Stimulated activated naive B cell treated with anti-CD40 and anti-IgM and Interleukin-4, amounts not matched to agents 10 μg/mL and 1 μg/mL and 100 μg/mL, for 72 hours (primary cell): Measurements from ENCODE around the gene NCK1.

ENCODE experiments used
- ATAC-seq, 2 donors: fragments of 150-1000 bp; cut with Tn5 transposase; replicated peaks; 2 replicates each; pipeline ENCODE4 v1.10.0; 2021; ENCODE audit warnings: moderate library complexity in 1 of 2
- DNase-seq: peaks from one replicate; pipeline ENCODE4 v3.0.0; 2021
- H3K27ac Mint-ChIP-seq: one replicate; pipeline ENCODE4 v1.8.0; 2022; ENCODE audit warnings: mild to moderate bottlenecking, mixed read lengths
- H3K27me3 Mint-ChIP-seq, 2 donors: one replicate each; pipeline ENCODE4 v1.8.0; 2022; ENCODE audit warnings: mixed read lengths in 2 of 2
- H3K36me3 Mint-ChIP-seq, 2 donors: one replicate each; pipeline ENCODE4 v1.8.0; 2022; ENCODE audit warnings: mixed read lengths in 2 of 2, mild to moderate bottlenecking in 1 of 2
- H3K4me1 Mint-ChIP-seq, 2 donors: one replicate each; pipeline ENCODE4 v1.8.0; 2022; ENCODE audit warnings: mixed read lengths in 2 of 2, mild to moderate bottlenecking in 1 of 2
- H3K4me3 Mint-ChIP-seq, 2 donors: one replicate each; pipeline ENCODE4 v1.8.0; 2022; ENCODE audit warnings: mild to moderate bottlenecking in 2 of 2, mixed read lengths in 2 of 2, moderate library complexity in 1 of 2
- H3K9me3 Mint-ChIP-seq, 2 donors: one replicate each; pipeline ENCODE4 v1.8.0; 2022; ENCODE audit warnings: mixed read lengths in 2 of 2, mild to moderate bottlenecking in 1 of 2

Gene NCK1

GRCh38 chr3:136861890-136862616 is at the start of gene NCK1:
Gene NCK1 (plus strand): TSS chr3:136862208. CDS start chr3:136928002, 65,794 bp downstream.
- peaks cover 19 to 31% of the 10 kb centered on the region in 2 donors for H3K4me1 Mint-ChIP-seq

GRCh38 chr3:136817448-136817847 is 44.6 kb upstream of the NCK1 start:
- Mint-ChIP-seq H3K36me3 (peaks cover 3 to 6% of the 10 kb centered on the region in 2 donors), H3K9me3 (peaks cover under 1 to 3% of the 10 kb centered on the region in 2 donors), H3K4me1 (peaks cover 11 to 25% of the 10 kb centered on the region in 2 donors), H3K4me3 (peak overlapping the region in 1 of 2 donors; percentile 85), H3K27me3 (peaks cover 44 to 46% of the 10 kb centered on the region in 2 donors), H3K27ac (no peak overlapping the region)
- DNase-seq (no peak), ATAC-seq (no peak)

More at GRCh38 chr3:136861890-136862616, at the start of gene NCK1:
- ATAC-seq (peak; percentile 96), DNase-seq (peak; percentile 98)
- Mint-ChIP-seq H3K27me3 (no peaks in the 10 kb centered on the region), H3K27ac (peak within 1 kb of the TSS; percentile 98), H3K36me3 (peaks cover 16 to 20% of the 10 kb centered on the region in 2 donors), H3K9me3 (peaks cover 3 to 4% of the 10 kb centered on the region in 2 donors), H3K4me3 (peak within 1 kb of the TSS; percentile 98)

- Mint-ChIP-seq H3K4me1 (peaks cover 11 to 25% of the 10 kb centered on the region in 2 donors), H3K9me3 (peaks cover 5% of the 10 kb centered on the region in 2 donors), H3K36me3 (peaks cover 7 to 12% of the 10 kb centered on the region in 2 donors), H3K4me3 (peak overlapping the region; percentile 85 to 94), H3K27me3 (peaks cover 52% of the 10 kb centered on the region in 2 donors), H3K27ac (peak overlapping the region; percentile 83)
- peak; percentile 26 for DNase-seq
- ATAC-seq = peak; percentile 83 to 85
These were observed 43.7 kb upstream of the NCK1 start for GRCh38 chr3:136818191-136818768.

GRCh38 chr3:136818769-136819391 is 43.1 kb upstream of the NCK1 start, which contains the start of gene SLC35G2:
Gene SLC35G2 (plus strand): TSS chr3:136819126. CDS start chr3:136854461, 35,335 bp downstream.
- Mint-ChIP-seq H3K9me3 (peaks cover 5 to 6% of the 10 kb centered on the region in 2 donors), H3K4me3 (peak within 1 kb of the TSS; percentile 85 to 94), H3K36me3 (peaks cover 7 to 12% of the 10 kb centered on the region in 2 donors), H3K27me3 (peaks cover 54 to 56% of the 10 kb centered on the region in 2 donors), H3K27ac (peak within 1 kb of the TSS; percentile 83), H3K4me1 (peaks cover 11 to 25% of the 10 kb centered on the region in 2 donors)
- DNase-seq = peak; percentile 9
- ATAC-seq = peak; percentile 64 to 69

GRCh38 chr3:136819392-136819730 is 42.6 kb upstream of the NCK1 start:
- Mint-ChIP-seq H3K4me1 (peaks cover 11 to 25% of the 10 kb centered on the region in 2 donors), H3K36me3 (peaks cover 7 to 13% of the 10 kb centered on the region in 2 donors), H3K27me3 (peaks cover 59 to 61% of the 10 kb centered on the region in 2 donors), H3K9me3 (peaks cover 8% of the 10 kb centered on the region in 2 donors), H3K27ac (peak overlapping the region; percentile 56), H3K4me3 (peak overlapping the region; percentile 85 to 94)
- ATAC-seq (peak; percentile 47 to 49), DNase-seq (no peak)

- Mint-ChIP-seq H3K4me3 (peak overlapping the region; percentile 85 to 94), H3K36me3 (peaks cover 7 to 13% of the 10 kb centered on the region in 2 donors), H3K4me1 (peaks cover 11 to 25% of the 10 kb centered on the region in 2 donors), H3K9me3 (peaks cover 9% of the 10 kb centered on the region in 2 donors), H3K27ac (peak overlapping the region; percentile 56), H3K27me3 (peaks cover 65% of the 10 kb centered on the region in 2 donors)
- DNase-seq = peak; percentile 1
- ATAC-seq = peak; percentile 31 to 48
These were observed 42.0 kb upstream of the NCK1 start for GRCh38 chr3:136819731-136820679.

- Mint-ChIP-seq H3K27me3 (peaks cover 39 to 49% of the 10 kb centered on the region in 2 donors), H3K9me3 (peaks cover 13 to 20% of the 10 kb centered on the region in 2 donors), H3K36me3 (peaks cover 4 to 7% of the 10 kb centered on the region in 2 donors), H3K27ac (no peak overlapping the region), H3K4me1 (peaks cover 0 to 7% of the 10 kb centered on the region in 2 donors), H3K4me3 (no peak overlapping the region)
- DNase-seq (no peak), ATAC-seq (no peak)
These were observed 30.5 kb upstream of the NCK1 start for GRCh38 chr3:136831461-136831860.

GRCh38 chr3:136835089-136835812 is 26.8 kb upstream of the NCK1 start:
- H3K4me3 Mint-ChIP-seq = no peak overlapping the region
- H3K36me3 Mint-ChIP-seq = peaks cover 3 to 16% of the 10 kb centered on the region in 2 donors
- H3K4me1 Mint-ChIP-seq = peaks cover 0 to 7% of the 10 kb centered on the region in 2 donors
- H3K27me3 Mint-ChIP-seq = peaks cover 22 to 24% of the 10 kb centered on the region in 2 donors
- ATAC-seq = no peak
- H3K9me3 Mint-ChIP-seq = peaks cover 0 to 5% of the 10 kb centered on the region in 2 donors
- DNase-seq = no peak
- H3K27ac Mint-ChIP-seq = no peak overlapping the region

GRCh38 chr3:136835813-136836510 is 26.0 kb upstream of the NCK1 start:
- H3K4me1 Mint-ChIP-seq = peaks cover 2 to 7% of the 10 kb centered on the region in 2 donors
- peaks cover 5 to 19% of the 10 kb centered on the region in 2 donors for H3K36me3 Mint-ChIP-seq
- DNase-seq (no peak), ATAC-seq (no peak)
- H3K27me3 Mint-ChIP-seq = peaks cover 15 to 18% of the 10 kb centered on the region in 2 donors
- H3K27ac Mint-ChIP-seq = no peak overlapping the region
- H3K9me3 Mint-ChIP-seq = peaks cover 0 to 3% of the 10 kb centered on the region in 2 donors
- no peak overlapping the region for H3K4me3 Mint-ChIP-seq

- Mint-ChIP-seq H3K36me3 (peaks cover 5 to 19% of the 10 kb centered on the region in 2 donors), H3K4me3 (no peak overlapping the region), H3K27me3 (peaks cover 9 to 11% of the 10 kb centered on the region in 2 donors), H3K4me1 (peaks cover 2 to 7% of the 10 kb centered on the region in 2 donors), H3K27ac (no peak overlapping the region), H3K9me3 (peaks cover 0 to 3% of the 10 kb centered on the region in 2 donors)
- DNase-seq (no peak), ATAC-seq (no peak)
These were observed 25.4 kb upstream of the NCK1 start for GRCh38 chr3:136836511-136837156.

- DNase-seq = no peak
- no peak for ATAC-seq
- no peak overlapping the region for H3K4me3 Mint-ChIP-seq
- peaks cover 17 to 30% of the 10 kb centered on the region in 2 donors for H3K36me3 Mint-ChIP-seq
- peaks cover 2 to 7% of the 10 kb centered on the region in 2 donors for H3K4me1 Mint-ChIP-seq
- H3K27ac Mint-ChIP-seq = no peak overlapping the region
- H3K27me3 Mint-ChIP-seq = no peaks in the 10 kb centered on the region
- no peaks in the 10 kb centered on the region for H3K9me3 Mint-ChIP-seq
These were observed 23.1 kb upstream of the NCK1 start for GRCh38 chr3:136838641-136839555.
